Lower lobe of right lung (tissue), 2 donors: ENCODE data around the gene SUSD3. TPM values are rescaled to one million over a fixed set of nuclear protein-coding genes. Genes with fewer than 3 reads are reported as not detected.

Experiments used
- ATAC-seq, 2 donors: fragments of 200-7000 bp; cut with Tn5 transposase; one replicate each; pipeline ENCODE4 v1.9.1; 2020 to 2022; ENCODE audit warnings: mild to moderate bottlenecking in 2 of 2, moderate library complexity in 2 of 2
- DNase-seq: peaks from one replicate; pipeline ENCODE4 v3.0.0-alpha.2; 2020
- H3K27ac ChIP-seq: fragments of 200-600 bp; one replicate; pipeline ENCODE4 v1.8.0; 2022
- H3K27me3 ChIP-seq: fragments of 200-600 bp; one replicate; pipeline ENCODE4 v1.8.0; 2022; ENCODE audit warnings: low read depth
- H3K36me3 ChIP-seq: fragments of 200-600 bp; one replicate; pipeline ENCODE4 v1.8.0; 2022; ENCODE audit warnings: mild to moderate bottlenecking
- H3K4me1 ChIP-seq: fragments of 200-600 bp; one replicate; pipeline ENCODE4 v1.8.0; 2022
- H3K4me3 ChIP-seq: fragments of 200-600 bp; one replicate; pipeline ENCODE4 v1.8.0; 2022; ENCODE audit warnings: mild to moderate bottlenecking
- H3K9me3 ChIP-seq: fragments of 200-600 bp; one replicate; pipeline ENCODE4 v1.8.0; 2022
- CTCF ChIP-seq: fragments of 200-600 bp; IDR thresholded peaks from one replicate; pipeline ENCODE4 v1.8.0; 2022; ENCODE audit warnings: antibody characterized with exemption, mild to moderate bottlenecking
- intact Hi-C: fragments of 100-400 bp; cut with DNase I; formaldehyde crosslinking; loops from one replicate; pipeline ENCODE4 v1.11.0; 2022
- total RNA-seq: library from RNA; stranded (reverse); fragmentation: NEBNext Ultra II Directional; extraction: Animal tissue kit (Norgen Biotek cat#: 25700); gene quantifications from one replicate; pipeline ENCODE4 v1.2.1, GENCODE V29; 2021
- donor health status: DM: no; HTN: yes; CAD: no; lungs with severe emphysema.

Gene SUSD3
- total RNA-seq, 1 donor from 2014 or later, result 5.3 TPM

GRCh38 chr9:93119703-93119952, 61.1 kb downstream of the SUSD3 start:
- ATAC-seq, result no peak
- DNase-seq, result no peak

GRCh38 chr9:93119953-93120845, 61.7 kb downstream of the SUSD3 start:
- Histone ChIP-seq H3K27me3 (no peaks in the 10 kb centered on the region), H3K4me1 (peaks cover 36% of the 10 kb centered on the region), H3K4me3 (no peak overlapping the region), H3K36me3 (peaks cover 37% of the 10 kb centered on the region), H3K9me3 (no peaks in the 10 kb centered on the region), H3K27ac (peak overlapping the region; percentile 68)
- TF ChIP-seq CTCF, result peak; percentile 39
- intact Hi-C loops, result no loop called here
- peak; percentile 91 to 92 for ATAC-seq
- peak; percentile 97 for DNase-seq

More at GRCh38 chr9:93119703-93119952, 61.1 kb downstream of the SUSD3 start:
- H3K9me3 ChIP-seq, result no peaks in the 10 kb centered on the region
- intact Hi-C loops, result no loop called here
- H3K4me3 ChIP-seq, result no peak overlapping the region
- no peaks in the 10 kb centered on the region for H3K27me3 ChIP-seq
- peaks cover 39% of the 10 kb centered on the region for H3K4me1 ChIP-seq
- peak overlapping the region; percentile 68 for H3K27ac ChIP-seq
- TF ChIP-seq CTCF, result no peak
- H3K36me3 ChIP-seq, result peaks cover 31% of the 10 kb centered on the region

GRCh38 chr9:93120846-93121315, 62.4 kb downstream of the SUSD3 start:
- H3K27me3 ChIP-seq, result no peaks in the 10 kb centered on the region
- intact Hi-C loops, result no loop called here
- H3K9me3 ChIP-seq, result no peaks in the 10 kb centered on the region
- H3K4me3 ChIP-seq, result no peak overlapping the region
- peaks cover 36% of the 10 kb centered on the region for H3K4me1 ChIP-seq
- H3K36me3 ChIP-seq, result peaks cover 43% of the 10 kb centered on the region
- ATAC-seq (no peak), DNase-seq (peak; percentile 35)
- H3K27ac ChIP-seq, result peak overlapping the region; percentile 68
- TF ChIP-seq CTCF, result no peak

GRCh38 chr9:93121316-93122241, 63.1 kb downstream of the SUSD3 start:
- Histone ChIP-seq H3K36me3 (peaks cover 46% of the 10 kb centered on the region), H3K4me1 (peaks cover 37% of the 10 kb centered on the region), H3K9me3 (no peaks in the 10 kb centered on the region), H3K27ac (no peak overlapping the region), H3K27me3 (no peaks in the 10 kb centered on the region), H3K4me3 (no peak overlapping the region)
- DNase-seq, result peak; percentile 40
- intact Hi-C loops, result no loop called here
- no peak for ATAC-seq
- no peak for TF ChIP-seq CTCF

GRCh38 chr9:93122721-93123221, 64.3 kb downstream of the SUSD3 start:
- intact Hi-C loops, result no loop called here
- Histone ChIP-seq H3K36me3 (peaks cover 46% of the 10 kb centered on the region), H3K4me1 (peaks cover 45% of the 10 kb centered on the region), H3K4me3 (no peak overlapping the region), H3K27ac (no peak overlapping the region), H3K27me3 (no peaks in the 10 kb centered on the region), H3K9me3 (no peaks in the 10 kb centered on the region)
- no peak for TF ChIP-seq CTCF
- no peak for ATAC-seq
- peak; percentile 43 for DNase-seq
